ENCODE measurements around the gene GSTA5.
A peak's percentile ranks its signal among the peaks of the same experiment; 100 is the strongest.

Gene GSTA5

GRCh38 chr6:52840763-52841585 lies at the start of gene GSTA5:
Gene GSTA5 (minus strand): TSS chr6:52840813.
- no peak for TF ChIP-seq CTCF (IDR thresholded peaks at IDR 0.05; ENCODE audit: insufficient read depth, low read depth, low read length, missing control alignments)
- H3K4me3 ChIP-seq (ENCODE audit: low read depth, low read length), result no peak within 1 kb of the TSS
- no peak for DNase-seq (ENCODE audit: low read depth)

GRCh38 chr6:52890018-52890417 lies 49.4 kb upstream of the GSTA5 start:
- H3K4me3 ChIP-seq (ENCODE audit: low read depth, low read length), result no peak overlapping the region
- DNase-seq (ENCODE audit: low read depth), result no peak
- TF ChIP-seq CTCF (IDR thresholded peaks at IDR 0.05; ENCODE audit: insufficient read depth, low read depth, low read length, missing control alignments), result no peak

DNA sequence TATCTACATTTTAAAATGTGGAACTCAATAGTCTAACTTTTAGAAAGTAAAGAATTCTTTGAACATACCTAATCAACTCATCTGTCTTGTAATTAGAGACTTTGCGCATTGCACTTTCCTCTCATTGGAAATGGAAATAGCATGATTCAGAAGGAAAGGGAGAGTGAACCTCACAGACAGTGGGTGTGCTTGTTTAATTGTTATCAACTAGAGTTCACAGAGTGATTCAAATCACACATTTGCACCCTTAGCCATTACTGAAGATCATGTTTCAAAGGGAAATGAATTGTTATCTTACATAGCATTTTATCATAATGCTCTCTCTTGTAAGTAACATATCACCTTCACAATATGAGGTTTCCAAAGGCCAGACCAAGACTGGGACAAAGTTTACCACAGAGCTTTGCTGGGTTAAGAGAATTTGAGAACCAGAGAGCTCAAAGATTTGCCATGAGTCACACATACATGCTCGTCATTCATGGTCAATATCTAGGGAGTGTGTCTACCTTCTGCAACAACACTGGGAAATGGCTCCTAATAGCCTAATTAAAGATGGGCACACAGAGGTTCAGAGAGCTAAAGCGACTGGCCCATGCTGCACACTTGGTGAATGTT lies 47.4 kb upstream of the GSTA5 start:
- no peak for DNase-seq (ENCODE audit: low read depth)
- no peak for TF ChIP-seq CTCF (IDR thresholded peaks at IDR 0.05; ENCODE audit: insufficient read depth, low read depth, low read length, missing control alignments)
- no peak overlapping the region for H3K4me3 ChIP-seq (ENCODE audit: low read depth, low read length)

- peak; percentile 69 for DNase-seq (ENCODE audit: low read depth)
- peak; percentile 79 for TF ChIP-seq CTCF (IDR thresholded peaks at IDR 0.05; ENCODE audit: insufficient read depth, low read depth, low read length, missing control alignments)
These were observed 41.6 kb upstream of the GSTA5 start for GRCh38 chr6:52881996-52882841.

GRCh38 chr6:52881662-52881995 lies 41.0 kb upstream of the GSTA5 start:
- no peak for DNase-seq (ENCODE audit: low read depth)
- no peak for TF ChIP-seq CTCF (IDR thresholded peaks at IDR 0.05; ENCODE audit: insufficient read depth, low read depth, low read length, missing control alignments)
- H3K4me3 ChIP-seq (ENCODE audit: low read depth, low read length), result no peak overlapping the region

More at GRCh38 chr6:52881996-52882841, 41.6 kb upstream of the GSTA5 start:
- H3K4me3 ChIP-seq (ENCODE audit: low read depth, low read length), result peak overlapping the region; percentile 36

DNA sequence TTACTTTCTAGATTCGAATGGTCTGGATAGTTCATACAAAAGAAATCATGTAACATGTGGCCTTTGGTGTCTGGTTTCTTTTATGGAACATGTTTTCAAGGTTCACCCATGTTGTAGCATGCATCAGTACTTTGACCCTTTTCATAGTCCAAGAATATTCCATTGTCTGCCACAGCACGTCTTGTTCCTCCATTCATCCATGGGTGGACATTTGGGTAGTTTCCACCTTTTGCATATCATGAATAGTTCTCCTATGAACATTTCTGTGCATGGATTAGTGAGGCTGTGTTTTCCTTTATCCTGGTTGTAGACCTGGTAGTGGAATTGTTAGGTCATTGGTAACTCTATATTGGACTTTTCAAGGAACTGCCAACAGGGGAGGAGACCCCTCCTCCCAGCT lies 37.2 kb upstream of the GSTA5 start:
- DNase-seq (ENCODE audit: low read depth), result no peak
- H3K4me3 ChIP-seq (ENCODE audit: low read depth, low read length), result no peak overlapping the region
- no peak for TF ChIP-seq CTCF (IDR thresholded peaks at IDR 0.05; ENCODE audit: insufficient read depth, low read depth, low read length, missing control alignments)
